Fibroblast of lung (primary cell): ENCODE data around the gene LTBP1.
"Not testable (repeated sequence)": the region's sequence is repeated elsewhere in the genome, so short reads cannot be mapped to it uniquely, and the experiment has no call there.

Source experiments
- EZH2 ChIP-seq: IDR thresholded peaks from 2 replicates; pipeline ENCODE4 v1.5.1; 2012; ENCODE audit warnings: low read length, control low read depth, mild to moderate bottlenecking; ENCODE audit errors: missing control alignments
- TF ChIP-seq, protein P1 (sequence below), 2 donors: IDR thresholded peaks in 1 of 2; conservative IDR thresholded peaks in 1 of 2; 1 replicate in 1 of 2; 2 replicates in 1 of 2; pipeline ENCODE4 v1.5.1; 2011 to 2012; ENCODE audit warnings: low read length in 2 of 2, control low read depth in 1 of 2, inconsistent platforms in 1 of 2, low read depth in 1 of 2, mild to moderate bottlenecking in 1 of 2

DNA sequence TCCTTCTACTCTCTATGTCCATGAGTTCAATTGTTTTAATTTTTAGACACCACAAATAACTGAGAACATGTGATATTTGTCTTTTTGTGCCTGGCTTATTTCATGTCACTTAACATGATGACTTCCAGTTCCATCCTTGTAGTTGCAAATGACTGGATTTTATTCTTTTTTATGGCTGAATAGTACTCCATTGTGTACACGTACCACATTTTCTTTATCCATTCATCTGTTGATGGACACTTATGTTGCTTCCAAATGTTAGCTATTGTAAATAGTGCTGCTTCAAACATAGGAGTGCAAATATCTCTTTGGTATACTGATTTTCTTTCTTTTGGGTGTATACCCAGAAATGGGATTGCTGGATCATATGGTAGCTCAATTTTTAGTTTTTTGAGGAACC, 27.0 kb downstream of the LTBP1 start:
- TF ChIP-seq, protein P1, sequence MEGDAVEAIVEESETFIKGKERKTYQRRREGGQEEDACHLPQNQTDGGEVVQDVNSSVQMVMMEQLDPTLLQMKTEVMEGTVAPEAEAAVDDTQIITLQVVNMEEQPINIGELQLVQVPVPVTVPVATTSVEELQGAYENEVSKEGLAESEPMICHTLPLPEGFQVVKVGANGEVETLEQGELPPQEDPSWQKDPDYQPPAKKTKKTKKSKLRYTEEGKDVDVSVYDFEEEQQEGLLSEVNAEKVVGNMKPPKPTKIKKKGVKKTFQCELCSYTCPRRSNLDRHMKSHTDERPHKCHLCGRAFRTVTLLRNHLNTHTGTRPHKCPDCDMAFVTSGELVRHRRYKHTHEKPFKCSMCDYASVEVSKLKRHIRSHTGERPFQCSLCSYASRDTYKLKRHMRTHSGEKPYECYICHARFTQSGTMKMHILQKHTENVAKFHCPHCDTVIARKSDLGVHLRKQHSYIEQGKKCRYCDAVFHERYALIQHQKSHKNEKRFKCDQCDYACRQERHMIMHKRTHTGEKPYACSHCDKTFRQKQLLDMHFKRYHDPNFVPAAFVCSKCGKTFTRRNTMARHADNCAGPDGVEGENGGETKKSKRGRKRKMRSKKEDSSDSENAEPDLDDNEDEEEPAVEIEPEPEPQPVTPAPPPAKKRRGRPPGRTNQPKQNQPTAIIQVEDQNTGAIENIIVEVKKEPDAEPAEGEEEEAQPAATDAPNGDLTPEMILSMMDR (conservative IDR thresholded peaks at IDR 0.05 in 1 of 2, IDR thresholded peaks at IDR 0.05 in 1 of 2; ENCODE audit: low read depth in 1 of 2, low read length in 2 of 2), result not testable (repeated sequence)
- TF ChIP-seq EZH2, result not testable (repeated sequence)
